ENCODE measurements around the gene LTF.
A peak's percentile ranks its signal among the peaks of the same experiment; 100 is the strongest.
"Not testable (repeated sequence)": the region's sequence is repeated elsewhere in the genome, so short reads cannot be mapped to it uniquely, and the experiment has no call there.

LTF gene

DNA sequence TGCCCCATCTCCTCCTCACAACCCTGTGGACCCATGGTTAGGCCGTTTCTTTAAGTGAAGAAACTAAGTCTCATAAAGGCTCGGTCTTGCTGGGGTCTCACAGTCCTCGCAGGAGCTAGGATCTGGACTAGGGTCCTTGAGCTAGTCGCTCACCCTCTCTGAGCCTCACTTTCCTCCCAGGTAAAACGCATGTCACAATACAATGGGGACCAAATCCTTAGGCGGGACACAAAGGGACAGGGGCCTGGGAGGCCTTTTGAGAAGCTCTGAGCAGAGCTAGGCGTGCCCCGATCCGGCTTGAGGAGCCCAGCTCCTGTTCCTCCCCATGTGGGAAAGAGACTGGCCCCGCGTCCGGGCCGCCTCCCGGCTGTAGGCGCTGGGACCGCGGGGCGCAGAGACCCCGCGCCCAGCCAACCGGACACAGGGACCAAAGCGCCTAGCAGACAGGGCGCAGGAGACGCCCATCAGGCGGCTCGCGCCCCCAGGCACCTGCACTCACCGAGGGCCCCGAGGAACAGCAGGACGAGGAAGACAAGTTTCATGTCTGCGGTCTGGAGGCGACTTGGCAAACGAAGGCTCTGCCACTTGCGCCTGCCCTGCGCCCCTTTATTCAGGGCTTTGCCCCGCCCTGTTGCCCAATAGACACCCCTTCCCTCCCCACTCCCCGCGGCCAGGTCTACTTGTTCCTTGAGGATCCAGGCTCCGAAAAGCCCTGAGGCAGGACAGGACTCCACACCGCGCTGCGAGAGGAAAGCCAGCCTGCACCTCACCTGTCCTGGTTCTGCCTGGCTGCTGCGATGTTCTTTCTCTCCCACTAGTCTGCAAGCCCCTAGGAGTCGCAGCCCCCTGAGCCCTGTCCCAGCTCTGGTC lies at the start of gene LTF:
Gene LTF (minus strand): TSS at position 580 of the 870 bp plus-strand sequence. CDS start 38 bp downstream, at position 542.
- no peak for DNase-seq

- no peak for DNase-seq
Measured at GRCh38 chr3:46512191-46512749, 47.6 kb upstream of the LTF start.

DNA sequence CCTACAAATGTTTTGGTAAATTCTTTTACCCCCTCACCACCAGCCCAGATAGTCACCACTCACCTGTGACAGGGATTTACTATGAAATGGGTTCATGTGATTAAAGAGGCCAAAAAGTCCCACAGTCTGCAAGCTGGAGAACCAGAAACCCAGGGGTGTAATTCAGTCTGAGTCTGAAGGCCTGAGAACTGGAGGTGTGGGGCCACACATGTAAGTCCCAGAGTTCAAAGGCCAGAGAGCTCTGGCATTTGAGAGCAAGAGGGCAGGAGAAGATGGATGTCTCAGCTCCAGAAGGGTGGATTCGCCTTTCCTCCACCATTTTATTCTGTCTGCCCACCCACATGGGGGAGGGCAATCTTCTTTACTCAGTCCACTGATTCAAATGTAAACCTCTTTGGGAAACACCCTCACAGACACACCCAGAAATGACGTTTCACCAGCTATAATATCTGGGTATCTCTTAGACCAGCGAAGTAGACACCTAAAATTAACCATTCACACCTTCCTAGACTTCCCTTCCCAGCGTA lies 45.0 kb upstream of the LTF start:
- no peak for DNase-seq

DNA sequence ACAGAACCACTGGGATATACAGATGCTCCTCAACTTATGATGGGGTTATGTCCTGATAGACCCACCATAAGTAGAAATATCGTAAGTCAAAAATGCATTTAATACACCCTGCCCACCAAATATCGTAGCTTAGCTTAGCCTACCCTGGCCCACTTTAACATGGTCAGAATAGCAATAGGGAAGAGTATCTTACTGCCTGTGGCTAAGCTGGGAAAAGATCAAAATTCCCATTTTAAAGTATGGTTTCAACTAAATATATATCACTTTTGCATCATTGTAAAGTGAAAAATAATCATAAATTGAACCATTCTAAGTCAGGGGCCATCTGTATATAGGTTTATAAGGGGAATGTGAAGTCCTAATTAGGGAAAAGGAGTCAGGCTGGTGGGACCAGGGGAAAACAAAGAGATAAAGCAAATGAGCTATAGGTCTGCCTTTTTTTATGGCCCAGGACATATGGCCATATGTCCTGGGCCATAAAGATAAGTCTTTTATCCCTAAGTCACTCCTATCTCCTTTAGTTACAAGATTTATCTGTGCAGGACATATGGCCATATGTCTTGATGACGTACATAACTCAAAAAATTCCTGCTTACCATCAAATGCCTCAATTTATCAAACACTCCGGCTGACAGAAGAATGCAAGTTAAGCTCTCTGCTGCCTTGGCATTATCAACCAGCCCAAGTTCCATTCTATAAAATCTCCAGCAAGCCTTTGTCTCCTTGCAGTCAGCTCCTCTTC lies 44.3 kb upstream of the LTF start:
- DNase-seq: no peak

DNA sequence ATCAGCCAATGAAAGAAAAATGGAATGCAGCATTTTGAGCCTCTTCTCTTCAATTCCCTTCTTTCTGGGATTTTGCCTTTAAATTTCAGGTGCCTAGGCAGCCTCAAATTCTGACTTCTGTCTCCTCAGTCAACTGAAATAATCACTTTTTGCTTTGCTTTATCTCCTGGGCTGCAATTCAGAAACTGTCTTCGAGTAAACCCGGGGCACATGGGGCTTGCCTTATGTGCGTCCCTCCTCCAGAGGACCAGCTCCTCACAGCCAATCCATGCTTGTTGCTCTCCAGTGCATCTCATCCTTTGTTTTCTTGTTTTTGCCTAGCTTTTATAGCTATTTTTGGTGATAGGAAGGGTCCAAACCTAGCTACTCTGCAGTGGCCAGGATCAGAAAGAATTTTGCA lies 41.8 kb upstream of the LTF start:
- DNase-seq: no peak

DNA sequence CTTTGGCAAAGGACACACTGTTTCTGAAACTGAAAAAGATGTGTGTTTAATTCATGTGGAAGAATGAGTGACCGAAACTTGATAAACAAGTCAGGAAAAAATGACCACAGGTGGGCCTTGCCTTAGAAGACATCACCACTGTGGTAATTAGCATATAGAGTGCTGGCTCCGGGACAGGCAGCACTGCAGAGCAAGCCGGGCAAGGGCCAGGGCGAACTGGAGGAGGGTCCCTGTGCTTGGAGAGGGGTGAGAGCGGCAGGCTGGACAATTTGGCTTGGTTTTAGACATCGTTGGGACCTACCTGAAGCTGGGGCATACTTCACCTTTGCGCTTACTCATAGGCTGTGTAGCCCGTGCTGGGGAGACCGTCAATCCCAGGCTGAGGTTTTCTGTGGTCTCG lies 41.2 kb upstream of the LTF start:
- no peak for DNase-seq

DNA sequence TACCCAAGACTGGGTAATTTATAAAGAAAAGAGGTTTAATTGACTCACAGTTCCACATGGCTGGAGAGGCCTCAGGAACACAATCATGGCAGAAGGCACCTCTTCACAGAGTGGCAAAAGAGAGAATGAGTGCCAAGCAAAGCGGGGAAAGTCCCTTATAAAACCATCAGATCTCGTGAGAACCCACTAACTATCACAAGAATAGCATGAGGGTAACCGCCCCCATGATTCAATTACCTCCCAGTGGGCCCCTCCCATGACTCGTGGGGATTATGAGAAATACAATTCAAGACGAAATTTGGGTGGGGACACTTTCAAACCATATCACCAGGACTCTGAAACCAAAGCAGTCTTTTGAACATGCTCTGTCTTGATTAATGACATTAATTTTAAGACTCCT lies 40.1 kb upstream of the LTF start:
- no peak for DNase-seq

- no peak for DNase-seq
Measured at GRCh38 chr3:46503200-46503874, 38.6 kb upstream of the LTF start.

DNA sequence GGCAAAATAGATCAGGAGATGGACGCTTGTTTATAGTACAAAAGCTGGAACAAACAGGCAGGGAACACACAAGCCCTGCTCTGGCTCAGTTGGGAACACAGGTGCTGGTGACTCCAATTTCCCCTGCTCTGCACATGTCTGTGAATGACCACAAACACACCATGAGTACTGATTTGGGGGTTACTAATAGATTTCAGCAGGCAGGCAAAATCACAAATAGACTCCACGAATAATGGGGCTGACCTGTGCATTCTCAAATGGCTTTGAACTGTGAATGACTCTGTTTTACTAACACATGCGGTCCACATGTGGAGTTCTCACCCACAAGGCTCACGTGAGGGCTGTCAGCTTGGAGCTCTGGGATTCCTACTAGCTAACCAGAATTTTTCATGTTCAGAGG lies 37.0 kb upstream of the LTF start:
- no peak for DNase-seq

DNA sequence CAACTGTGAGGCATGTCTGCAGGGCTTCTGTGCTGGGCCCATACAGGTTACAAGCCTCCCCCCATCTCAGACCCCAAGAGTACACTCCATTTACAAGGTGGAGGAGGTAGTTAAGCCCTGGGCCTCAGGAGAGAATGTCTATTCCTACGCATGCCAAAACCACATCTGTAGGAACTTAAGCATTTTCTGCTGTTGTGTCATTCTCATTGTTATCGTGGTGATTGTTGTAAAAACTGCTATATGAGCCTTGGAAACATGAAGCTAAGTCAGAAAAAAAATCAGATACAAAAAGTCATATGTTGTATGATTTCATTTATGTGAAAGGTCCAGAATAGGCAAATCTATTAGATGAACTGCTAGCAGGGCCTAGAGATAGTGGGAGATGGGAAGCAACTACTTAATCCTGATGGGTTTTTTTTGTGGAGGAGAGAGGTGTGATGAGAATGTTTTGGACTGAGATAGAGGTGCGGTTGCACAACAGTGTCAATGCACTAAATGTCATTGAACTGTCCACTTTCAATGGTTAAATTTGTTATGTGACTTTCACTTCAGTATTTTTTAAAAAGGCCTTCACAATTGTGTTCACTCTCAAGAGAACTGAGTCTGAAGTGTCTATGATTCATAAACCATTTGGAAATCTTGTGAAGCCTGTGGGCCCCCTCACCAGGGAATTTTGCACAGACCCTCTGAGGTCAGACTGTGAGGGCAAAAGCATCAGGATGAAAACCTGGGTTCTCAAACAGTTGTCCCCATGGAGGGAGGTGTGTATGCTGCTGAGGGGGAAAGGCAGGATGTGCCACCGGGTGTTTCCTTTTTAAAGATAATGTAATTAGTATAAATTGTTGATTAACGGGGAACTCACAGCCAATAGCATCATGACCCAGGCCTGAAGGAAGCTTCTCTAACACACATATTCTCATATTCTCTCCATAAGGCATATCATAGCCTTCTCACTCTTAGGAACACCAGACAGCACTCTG lies 36.2 kb upstream of the LTF start:
- no peak for DNase-seq

DNA sequence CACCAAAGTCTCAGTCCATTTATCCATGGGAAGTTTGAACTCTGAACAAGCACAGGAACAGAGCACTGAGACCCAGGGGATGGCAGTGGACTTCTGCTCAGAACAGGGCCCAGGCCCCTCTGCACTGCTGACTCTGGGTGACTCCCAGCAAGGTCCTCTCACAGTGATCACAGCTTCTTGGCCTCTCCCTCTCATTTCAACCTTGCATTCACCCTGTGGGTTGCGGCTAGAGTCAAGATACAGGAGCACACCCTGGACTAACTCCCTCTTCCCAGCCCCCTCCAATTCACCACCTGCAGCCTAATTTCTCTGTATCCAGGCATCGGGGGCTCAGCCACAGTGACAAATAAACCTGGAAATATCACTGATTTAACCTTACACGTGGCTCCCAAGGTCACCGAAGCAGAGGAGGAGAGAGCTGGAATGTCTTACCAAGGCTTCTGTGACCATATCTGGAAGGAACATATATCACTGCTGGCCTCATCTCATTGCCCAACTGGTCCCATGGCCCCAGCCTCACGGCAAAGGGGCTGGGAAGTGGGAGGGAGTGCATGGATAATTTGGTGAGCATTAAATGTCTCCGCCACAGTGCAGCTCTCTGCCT lies 34.3 kb upstream of the LTF start:
- DNase-seq: no peak

- no peak for DNase-seq
Measured at GRCh38 chr3:46497556-46498265, 33.0 kb upstream of the LTF start, which contains the start of gene RTP3. RTP3 (plus strand) TSS chr3:46497976; CDS start chr3:46498063, 87 bp downstream.

DNA sequence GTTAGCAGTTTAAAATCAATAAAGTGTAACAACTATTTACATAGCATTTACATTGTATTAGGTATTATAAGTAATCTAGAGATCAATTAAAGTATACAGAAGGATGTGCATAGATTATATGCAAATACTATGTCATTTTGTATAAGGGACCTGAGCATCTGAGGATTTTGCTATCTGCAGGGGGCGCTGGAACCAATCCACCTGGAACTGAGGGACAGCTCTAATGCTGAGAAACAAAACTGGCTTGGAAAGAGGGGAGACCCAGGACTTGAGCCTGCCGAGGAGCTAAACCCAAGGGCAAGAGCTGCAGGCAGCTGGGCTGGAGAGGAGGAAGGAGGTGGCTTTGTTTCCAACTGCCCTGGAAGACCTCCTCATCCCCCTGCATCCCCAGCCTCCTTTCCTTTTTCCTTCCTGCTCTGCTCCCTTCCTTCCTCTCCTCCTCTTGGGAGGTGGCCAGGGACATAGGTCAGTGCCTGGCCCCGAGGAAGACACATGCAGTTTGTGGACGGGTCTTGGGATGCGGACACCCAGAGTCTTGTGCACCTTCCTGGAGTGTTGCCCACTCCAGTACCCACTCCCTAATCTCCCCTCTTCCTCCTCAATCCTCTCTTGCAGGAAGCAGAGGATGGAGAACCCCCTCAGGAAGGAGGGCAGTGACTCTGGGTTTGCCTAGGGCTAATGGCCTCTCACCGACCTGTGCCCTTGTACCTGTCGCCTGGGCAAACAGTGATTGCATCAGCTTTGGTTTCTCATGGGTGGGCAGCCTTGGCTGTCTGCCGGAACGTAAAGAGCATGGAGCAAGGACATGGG lies 32.2 kb upstream of the LTF start:
- DNase-seq: peak; percentile 24 to 41

DNA sequence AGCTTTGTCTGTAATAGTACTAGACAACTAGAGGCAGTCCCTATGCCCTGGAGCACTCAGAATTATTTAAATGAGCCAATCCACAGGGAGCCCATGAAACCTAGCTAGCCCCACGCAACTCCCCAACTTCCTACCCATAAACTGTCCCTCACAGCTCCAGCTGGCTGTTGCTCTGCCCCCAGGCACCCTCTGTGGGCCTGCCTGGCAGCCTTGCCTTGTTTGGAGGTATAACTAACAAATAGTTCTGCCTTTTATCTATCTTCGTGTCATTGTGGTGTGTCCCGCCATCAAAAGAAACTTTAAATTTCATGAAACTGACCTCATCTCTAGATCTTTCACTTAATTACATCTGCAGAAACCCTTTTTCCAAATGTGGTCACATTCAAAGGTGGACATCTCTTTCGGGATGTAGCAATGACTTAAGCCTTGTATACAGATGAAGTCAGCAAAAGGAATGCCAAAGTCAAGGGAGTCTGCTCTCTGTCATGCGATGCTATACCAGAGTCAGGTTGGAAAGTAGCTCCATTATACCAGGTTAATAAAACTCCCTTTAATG lies 31.3 kb upstream of the LTF start:
- no peak for DNase-seq

DNA sequence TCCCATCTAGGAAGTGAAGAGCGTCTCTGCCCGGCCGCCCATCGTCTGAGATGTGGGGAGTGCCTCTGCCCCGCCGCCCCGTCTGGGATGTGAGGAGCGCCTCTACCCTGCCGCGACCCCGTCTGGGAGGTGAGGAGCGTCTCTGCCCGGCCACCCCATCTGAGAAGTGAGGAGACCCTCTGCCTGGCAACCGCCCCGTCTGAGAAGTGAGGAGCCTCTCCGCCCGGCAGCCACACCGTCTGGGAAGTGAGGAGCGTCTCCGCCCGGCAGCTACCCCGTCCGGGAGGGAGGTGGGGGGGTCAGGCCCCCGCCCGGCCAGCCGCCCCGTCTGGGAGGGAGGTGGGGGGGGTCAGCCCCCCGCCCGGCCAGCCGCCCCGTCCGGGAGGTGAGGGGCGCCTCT lies 29.8 kb upstream of the LTF start:
- DNase-seq: not testable (repeated sequence)

DNA sequence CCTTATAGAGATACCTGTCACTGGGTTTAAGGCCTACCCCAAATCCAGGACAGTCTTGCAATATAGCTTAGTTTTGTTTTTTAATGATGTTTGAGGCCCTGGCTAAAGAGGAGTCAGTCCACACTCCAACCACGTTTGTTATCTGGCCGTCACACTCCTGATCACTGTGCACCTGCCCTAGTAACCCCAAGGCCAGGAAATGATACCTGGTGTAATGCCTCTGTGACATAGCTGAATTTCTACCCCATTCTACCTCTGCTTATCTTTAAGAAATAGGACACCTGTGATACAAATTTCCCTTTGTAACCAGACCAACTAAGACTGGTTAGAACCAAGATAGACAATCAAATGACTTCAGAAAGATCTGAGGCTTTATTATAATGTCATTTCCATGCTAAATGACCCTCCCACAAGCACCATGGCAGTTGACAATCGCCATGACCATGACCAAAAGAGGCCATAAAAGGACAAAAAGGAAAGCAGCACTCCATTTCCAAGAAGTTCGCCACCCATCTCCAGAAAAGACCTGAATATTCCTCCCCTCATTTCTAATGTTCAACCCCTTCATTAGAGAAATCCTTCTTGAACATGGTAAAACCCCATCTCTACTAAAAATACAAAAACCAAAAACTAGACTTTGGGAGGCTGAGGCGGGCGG lies 28.3 kb upstream of the LTF start:
- DNase-seq: no peak

GRCh38 chr3:46491089-46492070 lies 26.7 kb upstream of the LTF start:
- no peak for DNase-seq
